Activated CD4-positive, alpha-beta T cell treated with anti-CD3 and anti-CD28 coated beads for 1 hour (primary cell): Measurements from ENCODE around the gene MYO10.
"Not testable (repeated sequence)": the region's sequence is repeated elsewhere in the genome, so short reads cannot be mapped to it uniquely, and the experiment has no call there.

Experiments
- DNase-seq: peaks from one replicate; pipeline ENCODE4 v3.0.0-alpha.2; 2020

The MYO10 gene

DNA sequence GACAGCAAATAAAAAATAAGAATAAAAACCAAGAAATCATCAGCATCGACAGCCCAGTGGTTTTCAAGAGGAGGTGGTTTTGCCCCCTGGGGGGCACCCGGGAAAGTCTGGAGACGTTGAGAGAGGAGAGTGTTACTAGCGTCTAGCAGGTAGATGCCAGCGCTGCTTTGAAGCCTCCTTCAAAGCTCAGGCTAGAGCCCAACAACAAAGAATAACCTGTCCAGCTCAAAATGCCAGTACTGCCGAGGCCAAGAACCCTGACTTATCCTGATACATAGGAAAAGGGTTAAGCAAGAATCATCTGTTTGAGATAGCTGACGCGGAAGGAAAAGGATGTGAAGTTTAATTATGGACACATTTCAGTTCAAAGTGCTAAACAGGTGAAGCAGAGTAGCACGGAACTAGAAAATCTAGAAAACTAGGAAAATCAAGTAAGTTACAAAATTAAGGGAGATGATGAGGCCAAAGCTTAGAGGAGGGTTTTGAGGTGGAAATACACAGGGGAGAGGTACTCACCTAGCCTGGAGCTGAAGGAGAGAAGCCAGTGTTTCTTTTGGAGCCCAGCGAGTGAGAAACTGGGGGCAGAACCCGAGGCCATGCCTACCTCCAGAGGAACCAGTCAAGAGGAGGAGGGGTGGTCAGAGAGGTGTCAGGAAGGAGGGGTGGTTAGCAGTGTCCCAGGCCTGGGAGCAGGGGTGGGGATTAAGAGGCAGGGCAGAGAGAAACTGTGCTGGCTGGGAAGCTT is 198.3 kb downstream of the MYO10 start:
- DNase-seq, result no peak

DNA sequence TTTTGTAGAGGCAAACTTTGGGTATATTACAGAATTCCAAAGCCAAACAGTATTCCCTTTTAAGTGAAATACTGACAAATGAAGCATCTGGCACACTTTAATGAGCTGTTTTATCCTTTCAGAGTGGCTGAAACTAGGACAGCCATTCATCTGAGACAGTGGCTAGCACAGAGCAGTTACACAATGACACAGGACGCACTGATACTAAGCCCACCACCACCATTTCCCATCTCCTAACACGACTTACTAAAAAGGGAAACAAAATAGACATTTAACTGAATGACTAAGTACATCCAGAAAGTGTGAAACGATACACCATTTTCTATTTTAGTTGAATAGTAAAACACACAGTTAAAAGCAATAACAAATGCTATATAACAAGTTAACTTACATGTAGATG is 198.9 kb downstream of the MYO10 start:
- DNase-seq, result no peak

DNA sequence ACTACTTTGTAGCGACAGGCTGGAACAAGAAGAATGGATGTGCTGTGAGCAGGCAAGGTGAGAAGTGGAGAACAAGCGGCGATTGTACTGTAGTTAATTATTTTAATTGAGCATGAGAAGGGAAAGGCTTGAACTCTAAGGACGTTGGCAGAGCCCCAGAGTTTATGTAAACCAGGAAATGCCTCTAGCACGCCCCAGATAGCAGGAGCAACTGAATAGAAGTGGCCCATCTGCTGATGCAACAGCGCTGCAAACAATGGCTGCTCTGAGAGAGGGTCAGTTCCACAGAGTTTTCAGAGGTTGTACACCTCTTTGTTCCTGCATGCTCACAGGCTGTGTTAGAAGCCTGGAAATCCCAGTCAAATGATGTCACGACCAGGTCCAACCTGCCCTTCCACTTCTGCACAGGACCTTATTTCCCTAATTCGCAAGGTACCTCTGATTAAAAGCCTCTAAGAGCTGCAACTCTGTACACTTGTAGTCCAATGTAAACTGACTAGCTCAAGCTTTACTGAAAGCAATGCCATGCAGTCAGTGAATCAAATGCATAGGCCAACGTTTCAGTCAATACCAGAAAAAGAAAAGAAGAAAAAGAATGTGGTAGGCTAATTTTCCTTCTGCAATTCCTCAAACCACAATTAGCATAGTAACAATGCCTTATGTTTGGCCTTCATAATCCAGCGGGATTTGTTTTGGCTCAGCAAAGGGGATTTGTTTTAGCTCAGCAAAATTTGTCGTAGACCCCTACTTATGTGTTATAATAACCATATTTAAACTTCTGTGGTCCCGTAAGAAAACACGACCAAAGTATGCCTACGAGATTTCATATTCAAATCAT is 199.7 kb downstream of the MYO10 start:
- DNase-seq, result no peak

DNA sequence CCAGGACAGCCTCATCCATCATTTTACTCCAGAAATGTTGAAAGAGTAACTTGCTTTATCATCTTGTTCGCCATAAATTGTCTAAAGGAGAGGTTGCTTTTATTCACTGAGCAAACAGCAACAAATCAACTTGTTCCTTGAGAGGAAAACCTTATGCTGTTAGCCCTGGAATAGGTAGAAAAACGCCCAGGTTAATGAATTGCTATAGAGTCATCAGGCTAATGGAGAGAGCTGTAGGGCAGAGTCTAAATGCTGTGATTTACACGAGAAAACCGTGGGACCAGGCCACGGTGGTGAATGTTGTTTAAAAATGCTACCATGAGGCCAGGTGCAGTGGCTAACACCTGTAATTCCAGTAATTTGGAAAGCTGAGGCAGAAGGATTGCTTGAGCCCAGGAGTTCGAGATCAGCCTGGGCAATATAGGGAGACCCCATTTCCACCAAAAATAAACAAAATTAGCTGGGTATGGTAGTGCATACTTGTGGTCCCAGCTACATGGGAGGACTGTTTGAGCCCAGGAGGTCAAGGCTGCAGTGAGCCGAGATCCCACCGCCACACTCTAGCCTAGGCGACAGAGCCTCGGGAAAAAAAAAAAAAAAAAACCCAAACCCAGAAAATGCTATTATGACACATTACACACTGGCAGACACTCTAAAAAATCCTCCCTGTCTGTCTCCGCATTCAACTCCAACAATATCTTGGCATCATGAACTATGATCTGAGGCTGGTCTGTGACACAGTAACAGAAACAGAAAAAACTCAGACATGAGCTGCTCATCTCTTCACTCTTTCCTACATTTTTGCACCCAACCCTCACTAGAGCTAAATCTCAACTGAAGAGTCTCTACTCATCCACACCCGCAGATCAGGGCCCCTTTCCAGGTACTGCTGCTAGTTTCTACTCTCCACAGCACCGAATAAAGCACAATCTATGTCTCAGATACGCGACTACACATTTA is 200.7 kb downstream of the MYO10 start:
- no peak for DNase-seq

DNA sequence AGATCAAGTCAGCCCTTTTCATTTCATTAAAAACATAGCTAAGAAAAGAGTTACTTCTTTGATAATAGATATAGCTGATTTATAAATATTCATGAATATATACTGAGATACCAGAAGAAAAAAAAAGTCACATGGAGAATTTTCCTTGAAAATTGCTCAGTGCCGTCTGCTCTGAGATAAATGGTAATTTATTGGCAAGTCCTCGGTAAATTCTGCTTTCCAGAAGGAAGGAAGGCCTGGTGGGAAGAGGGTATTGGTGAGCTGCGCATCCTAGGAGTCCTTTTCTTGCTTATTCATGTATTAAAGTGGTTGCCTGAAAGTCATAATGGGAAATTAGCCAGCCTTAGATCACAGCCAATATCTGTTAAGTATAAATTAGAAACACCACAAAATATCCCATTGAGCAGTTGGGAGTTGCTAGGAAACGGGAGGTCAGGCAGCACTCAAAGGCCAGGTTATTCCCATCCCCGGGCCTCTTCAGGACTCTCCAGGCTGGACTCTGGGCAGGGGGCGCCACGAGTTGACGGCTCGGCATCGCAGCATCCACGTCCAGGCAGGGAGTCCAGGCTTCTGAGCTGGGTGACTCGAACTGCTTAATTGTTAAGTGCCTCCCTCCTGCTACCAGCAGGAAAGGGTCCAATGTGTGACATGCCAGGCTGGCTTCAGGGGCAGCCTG is 202.6 kb downstream of the MYO10 start:
- DNase-seq, result no peak

DNA sequence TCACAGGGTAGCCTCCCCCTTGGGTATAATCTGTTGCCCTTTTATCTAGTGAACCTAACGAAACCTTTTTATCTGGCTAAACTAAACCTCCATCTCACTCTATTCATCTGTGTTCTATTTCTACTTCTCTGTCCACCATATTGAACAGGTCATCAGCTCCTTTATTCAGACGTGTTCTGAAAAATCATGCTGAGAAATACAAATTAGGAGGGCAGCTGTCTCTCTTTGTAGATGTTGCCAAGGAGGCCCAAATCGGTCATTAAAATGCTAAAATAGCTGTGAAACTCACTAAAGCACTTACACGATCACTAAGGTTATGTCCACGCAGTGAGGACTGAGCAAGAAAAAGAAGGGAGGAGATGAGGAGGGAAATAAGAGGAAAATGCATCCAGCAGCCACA is 203.7 kb downstream of the MYO10 start:
- DNase-seq, result no peak

DNA sequence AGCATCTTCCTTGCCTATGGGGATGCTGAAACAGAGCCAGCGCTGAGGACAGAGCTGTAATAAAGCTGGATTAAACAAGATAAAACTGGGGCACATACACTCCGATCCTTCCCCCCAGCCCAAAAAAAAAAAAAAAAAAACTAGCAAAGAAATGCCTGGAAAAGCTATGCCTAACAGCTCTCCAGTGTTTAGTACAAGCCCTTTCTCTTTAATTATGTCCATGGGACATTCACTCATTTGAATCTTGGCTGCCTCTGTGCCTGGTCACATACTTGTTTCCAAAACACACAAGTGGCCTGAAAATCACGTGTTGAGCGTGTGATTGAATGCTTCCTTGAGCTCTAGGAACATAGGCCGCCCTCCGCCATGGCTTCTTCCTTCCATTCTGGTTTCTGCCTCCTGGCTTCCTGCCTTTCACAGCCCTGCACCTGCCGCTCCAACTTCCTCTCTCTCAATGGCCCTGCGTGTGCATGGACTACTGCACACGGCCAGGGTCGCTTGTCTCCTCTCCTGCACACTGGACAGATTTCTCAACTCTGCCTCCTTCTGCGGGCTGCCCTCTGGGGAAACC is 208.2 kb downstream of the MYO10 start:
- no peak for DNase-seq

DNA sequence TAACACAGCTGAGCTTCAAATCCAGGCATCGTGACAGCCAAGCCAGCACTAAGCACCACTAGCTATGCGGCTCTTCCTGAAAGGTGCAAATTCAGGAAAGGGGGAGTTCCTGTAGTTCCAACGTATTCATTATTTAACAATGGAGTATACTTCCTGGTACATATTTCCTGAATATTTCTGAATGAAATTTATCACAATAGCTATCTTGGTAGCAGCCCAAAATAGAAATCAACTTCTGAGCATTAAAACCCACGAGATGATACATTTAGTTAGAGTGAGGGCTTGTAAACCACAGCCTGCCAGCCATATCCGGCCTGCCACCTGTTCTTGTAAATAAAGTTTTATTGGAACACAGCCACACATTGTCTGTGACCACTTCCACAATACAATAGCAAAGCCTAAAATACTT is 209.5 kb downstream of the MYO10 start:
- DNase-seq, result no peak

DNA sequence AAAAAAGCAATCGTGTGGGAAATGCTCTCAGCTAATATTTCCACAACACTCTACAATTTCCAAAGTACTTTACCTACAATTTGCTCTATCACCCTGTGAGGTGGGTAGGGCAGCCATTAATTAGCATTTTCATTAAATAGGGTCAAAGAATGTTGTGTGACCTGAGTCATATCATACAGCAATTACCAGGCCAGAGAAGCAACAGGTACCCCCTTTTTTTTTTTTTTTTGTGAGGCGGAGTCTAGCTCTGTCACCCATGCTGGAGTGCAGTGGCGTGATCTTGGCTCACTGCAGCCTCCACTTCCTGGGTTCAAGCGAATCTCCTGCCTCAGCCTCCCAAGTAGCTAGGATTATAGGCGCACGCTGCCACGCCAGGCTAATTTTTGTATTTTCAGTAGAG is 210.5 kb downstream of the MYO10 start:
- no peak for DNase-seq

DNA sequence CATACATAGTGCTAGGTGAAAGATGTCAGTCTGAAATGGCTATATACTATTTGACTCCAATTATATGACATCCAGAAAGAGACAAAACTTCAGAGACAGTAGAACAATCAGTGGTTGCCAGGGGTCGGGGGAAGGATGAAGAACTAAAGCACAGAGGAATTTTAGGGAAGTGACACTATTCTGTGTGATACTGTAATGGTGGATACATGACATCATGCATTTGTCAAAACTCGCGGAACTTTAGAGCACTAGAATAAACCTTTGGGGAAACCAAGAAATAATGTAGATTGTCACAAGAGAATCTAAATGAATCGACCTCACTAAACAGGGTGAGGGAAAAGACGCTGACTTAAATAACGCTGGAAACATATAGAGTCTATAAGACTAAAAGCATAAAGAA is 212.3 kb downstream of the MYO10 start:
- no peak for DNase-seq

DNA sequence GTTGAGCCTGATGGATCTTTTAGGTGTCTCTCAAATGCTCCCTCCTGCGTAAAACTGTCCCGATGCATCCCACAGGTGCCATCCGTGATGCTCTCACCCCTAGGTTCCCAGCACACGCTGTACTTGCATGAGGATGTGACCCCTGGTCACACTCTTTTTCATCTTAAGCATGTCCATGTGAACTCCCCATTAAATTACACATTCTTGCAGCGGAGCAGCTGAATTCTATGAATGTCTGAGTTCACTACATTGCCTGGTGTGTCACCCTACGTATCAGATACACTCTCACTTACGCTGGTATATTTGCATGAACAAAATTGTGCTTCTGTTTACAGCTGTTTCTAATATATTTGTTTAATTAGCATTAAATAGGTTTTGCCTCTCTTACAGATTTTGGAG is 214.0 kb downstream of the MYO10 start:
- no peak for DNase-seq

DNA sequence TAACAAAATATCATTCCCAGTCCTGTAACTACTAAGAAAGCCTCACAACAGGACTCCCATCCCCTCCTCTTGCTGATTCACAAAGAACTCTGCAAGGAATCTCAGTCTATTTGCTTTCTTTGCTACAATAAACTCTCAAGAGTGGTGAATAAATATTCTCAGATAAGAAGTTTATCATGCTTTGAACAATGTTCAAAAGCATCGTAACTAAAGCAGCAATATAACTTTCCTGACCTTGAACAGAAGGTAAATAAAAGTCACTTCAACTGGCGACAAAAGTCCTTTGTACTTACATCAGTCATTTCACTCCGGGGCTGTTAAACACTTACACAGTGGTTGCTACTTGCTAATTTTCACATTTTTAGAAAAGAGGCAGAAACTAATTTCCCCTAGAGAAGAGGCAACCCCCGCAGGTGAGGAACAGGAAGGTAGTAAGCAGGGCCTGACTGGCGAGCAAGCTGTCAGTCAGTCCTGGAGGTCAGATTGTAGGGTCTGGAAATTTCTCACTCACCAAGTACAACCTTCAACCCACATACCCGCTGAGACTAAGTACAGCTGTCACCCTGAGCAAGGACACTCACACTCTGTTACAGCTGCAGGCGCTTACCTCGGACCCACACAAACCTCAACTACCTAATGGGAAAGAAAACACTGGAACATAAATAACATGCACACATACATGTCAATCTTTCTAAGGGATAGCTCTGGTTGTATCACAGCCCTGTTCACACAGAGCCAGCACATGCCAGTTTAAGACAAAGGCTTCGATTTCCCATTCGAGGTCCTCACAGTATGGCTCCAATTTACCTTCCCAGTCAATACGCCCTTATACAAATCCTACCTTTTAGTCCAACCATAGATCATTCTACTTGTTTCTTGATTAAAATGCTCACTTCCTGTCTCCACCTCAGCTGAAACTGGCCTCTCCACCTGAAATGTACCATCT is 214.7 kb downstream of the MYO10 start:
- DNase-seq, result no peak

DNA sequence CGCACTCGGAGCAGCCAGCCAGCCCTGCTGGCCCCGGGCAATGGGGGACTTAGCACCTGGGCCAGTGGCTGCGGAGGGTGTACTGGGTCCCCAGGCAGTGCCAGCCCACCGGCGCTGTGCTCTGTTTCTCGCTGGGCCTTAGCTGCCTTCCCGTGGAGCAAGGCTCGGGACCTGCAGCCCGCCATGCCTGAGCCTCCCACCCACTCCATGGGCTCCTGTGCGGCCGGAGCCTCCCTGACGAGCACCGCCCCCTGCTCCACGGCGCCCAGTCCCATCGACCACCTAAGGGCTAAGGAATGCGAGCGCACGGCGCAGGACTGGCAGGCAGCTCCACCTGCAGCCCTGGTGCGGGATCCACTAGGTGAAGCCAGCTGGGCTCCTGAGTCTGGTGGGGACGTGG is 218.1 kb downstream of the MYO10 start:
- not testable (repeated sequence) for DNase-seq

DNA sequence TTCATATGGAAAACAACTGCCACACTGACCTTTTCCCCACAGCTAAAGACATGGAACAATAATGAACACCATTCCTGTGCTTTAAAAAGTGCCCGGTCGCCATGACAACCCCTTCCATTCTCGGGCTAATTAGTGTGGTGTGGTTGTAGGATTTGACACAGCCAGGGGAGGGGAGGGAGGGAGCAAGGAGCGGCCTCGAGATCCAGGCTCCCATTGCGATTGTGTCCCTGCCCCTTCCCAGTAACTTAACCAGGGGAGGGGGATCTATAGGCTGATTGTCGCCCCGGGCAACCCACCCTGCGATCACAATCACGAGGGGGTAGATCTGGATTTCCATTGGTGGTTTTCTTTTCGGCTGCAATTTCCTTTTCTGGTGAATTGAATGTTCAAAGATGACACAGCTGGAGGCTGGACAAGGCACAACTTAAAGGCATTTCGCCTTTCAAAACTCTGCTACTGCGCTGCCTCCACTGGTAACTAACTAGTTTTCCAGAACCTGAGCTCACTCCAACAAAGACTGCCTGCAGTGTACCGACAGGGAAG is 222.6 kb downstream of the MYO10 start:
- DNase-seq, result no peak

DNA sequence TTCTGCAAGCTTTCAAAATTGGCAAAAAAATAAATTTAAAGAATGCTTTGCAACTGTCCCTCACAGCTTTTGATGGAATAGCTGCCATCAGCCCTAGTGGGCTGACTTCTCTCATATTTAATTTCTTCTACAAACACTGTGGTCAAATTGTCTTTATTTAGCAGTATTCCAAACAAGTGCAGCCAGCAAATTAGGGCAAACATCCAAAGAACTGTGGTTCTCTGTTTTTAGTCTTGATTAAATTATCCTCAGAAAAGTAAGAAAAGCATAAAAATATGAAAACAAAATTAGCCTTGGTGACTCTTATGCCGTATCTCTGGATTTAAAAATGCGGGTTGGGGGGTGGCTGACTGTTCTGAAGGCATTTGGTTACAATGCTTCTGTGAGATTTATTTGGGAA is 223.5 kb downstream of the MYO10 start:
- no peak for DNase-seq

DNA sequence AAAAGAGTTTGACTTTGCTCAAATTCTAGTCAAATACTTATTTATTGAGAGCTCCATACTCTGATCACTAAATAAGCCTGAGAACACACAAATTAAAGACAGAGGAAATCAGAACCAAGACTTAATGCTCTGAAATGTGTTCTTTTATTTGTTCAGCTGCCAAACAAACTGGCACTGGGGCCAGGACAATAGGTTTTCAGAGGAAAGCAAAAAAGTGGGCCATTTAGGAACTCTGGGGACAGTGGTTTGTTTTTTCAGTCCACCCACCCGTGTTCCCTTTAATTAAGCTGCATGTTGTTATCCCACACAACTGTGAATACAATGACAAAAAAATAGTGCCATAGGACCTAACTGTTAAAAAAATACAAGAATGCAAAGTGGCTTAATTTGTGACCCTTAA is 223.9 kb downstream of the MYO10 start:
- DNase-seq, result no peak

DNA sequence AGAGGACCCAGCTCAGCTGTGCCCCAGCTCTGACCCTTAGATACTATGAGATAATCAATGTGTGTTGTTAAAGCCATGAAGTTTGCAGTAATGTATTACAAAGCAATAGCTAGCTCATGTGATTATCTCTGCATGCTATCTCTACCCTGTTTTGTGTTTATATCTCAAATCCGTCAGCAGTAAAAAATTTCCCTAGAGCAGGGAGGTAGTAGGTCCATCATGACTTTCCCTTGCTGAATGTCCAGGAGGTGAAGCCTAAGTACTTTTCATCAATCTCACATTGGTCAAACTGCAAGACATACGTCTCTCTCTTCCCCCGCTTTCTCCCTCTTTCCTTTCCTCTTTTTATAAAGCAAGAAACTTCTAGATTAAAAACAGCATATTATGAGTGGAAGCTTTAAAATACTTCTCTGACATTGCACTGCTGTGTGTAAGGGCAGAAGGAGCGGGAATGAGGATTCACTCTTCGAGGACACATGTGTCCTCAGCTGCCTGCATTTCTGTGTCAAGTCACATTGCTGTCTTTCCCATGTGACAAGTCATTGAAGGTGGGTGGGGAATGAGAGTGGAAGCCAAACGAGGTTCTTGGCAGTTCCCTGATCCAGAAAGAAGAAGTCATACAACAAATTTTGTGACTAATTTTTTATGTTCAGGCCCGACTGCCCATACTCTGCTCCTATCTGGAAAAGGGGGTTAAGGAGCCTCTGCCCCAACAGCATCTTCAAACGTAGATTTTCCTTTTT is 226.2 kb downstream of the MYO10 start:
- DNase-seq, result no peak

DNA sequence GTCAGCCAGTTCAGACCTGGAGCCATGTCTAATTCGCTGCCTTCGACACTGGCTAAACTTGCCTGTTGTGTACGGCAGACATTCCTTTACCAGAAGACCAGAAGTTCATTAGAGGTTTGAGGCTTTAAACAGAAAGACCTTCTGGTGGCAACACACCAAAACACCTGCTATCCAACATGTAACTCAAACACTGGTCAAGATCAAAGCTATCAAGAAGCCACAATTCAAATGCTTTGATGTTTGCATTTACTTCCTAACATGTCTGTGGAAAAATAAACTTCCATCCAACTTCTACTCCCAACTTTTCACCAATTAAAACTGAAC is 228.3 kb downstream of the MYO10 start:
- DNase-seq, result no peak

DNA sequence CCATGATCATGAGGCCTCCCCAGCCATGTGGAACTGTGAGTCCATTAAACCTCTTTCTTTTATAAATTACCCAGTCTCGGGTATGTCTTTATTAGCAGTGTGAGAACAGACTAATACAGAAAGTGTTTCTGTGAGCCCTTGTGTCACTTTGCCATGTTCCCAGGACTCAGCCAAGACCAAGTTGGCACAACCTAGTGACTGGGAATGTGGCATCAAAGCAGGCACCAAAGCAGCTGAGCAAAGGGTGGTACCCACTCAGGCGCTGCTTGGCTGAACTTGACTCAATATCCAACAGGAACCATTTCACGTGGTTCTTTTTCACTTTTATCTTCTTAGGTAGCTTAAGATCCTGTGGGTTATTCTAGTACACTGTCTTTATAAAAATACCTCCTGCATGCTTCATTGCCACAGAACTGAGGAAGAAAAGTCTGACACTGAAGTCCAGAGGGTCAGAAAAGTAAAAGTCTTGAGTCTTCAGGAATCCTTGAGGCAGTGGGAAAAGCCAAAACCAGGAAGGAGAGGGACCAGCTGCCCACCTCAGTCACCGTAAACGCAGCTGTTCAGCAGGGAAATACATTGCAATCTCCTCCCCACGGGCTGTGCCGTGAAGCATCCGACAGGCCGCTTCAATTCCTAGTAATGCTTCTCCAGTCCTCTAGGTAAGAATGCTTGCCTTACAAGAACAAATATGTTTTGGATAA is 228.8 kb downstream of the MYO10 start:
- DNase-seq, result no peak

DNA sequence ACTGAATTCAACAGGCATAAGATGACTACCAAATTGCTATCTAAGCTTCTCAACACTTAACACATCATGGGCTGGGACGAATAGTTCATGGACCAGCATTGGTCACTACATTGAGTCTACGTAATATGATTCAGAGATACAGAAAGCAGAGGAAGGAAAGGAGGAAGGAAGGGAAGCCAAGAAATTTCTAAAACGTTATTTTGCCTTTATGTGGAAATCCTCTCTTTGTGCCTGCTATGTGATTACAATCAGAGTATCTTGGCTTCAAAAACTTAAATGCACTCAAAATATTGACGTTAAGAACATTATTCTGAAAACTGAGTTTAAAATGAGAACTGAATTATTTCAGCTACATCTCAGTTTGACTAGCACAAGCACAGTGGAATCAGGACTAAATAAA is 231.1 kb downstream of the MYO10 start:
- no peak for DNase-seq
